ENCODE measurements around the gene SNRPE. TPM values are rescaled to one million over a fixed set of nuclear protein-coding genes. Genes with fewer than 3 reads are reported as not detected.

Gene SNRPE
- total and polyA plus RNA-seq, 2 experiments from 2014 or later = 99.3 to 904 TPM

GRCh38 chr1:203818399-203818798 is 43.0 kb upstream of the SNRPE start (continued):
- TF ChIP-seq REST (IDR thresholded peaks at IDR 0.05; ENCODE audit: unreplicated experiment) (no peak), ZNF331 (CRISPR knock-in tag; IDR thresholded peaks at IDR 0.05; ENCODE audit: low read depth) (no peak)

- Histone ChIP-seq H3K4me3 (no peak overlapping the region), H3K4me1 (ENCODE audit: insufficient read depth) (no peaks in the 10 kb centered on the region), H3K79me2 (replicated peaks; ENCODE audit: insufficient read depth) (peaks cover 61% of the 10 kb centered on the region), H3K9me2 (ENCODE audit: insufficient read depth) (no peaks in the 10 kb centered on the region), H3F3A (replicated peaks; ENCODE audit: low read depth) (no peaks in the 10 kb centered on the region), H3K27ac (ENCODE audit: low read depth) (no peak overlapping the region), H3K27me3 (ENCODE audit: insufficient read depth) (no peaks in the 10 kb centered on the region), H4K20me1 (replicated peaks; ENCODE audit: insufficient read depth) (peaks cover 28% of the 10 kb centered on the region), H3K4me2 (no peak overlapping the region), H2AFZ (no peak overlapping the region), H3K36me3 (ENCODE audit: insufficient read depth) (peaks cover 36% of the 10 kb centered on the region)
- ATAC-seq (no peak), DNase-seq (ENCODE audit: low spot score) (no peak)
- Mint-ChIP-seq H3K36me3 (ENCODE audit: low read depth) (peaks cover 83% of the 10 kb centered on the region), H3K27ac (no peak overlapping the region), H3K27me3 (ENCODE audit: insufficient read depth, low read depth, poor library complexity) (peaks cover 6% of the 10 kb centered on the region), H3K4me1 (no peaks in the 10 kb centered on the region), H3K9me3 (no peaks in the 10 kb centered on the region), H3K4me3 (no peak overlapping the region)
- TF ChIP-seq ZNF331 (CRISPR knock-in tag; IDR thresholded peaks at IDR 0.05; ENCODE audit: low read depth) (no peak), CTCF (conservative IDR thresholded peaks at IDR 0.05; ENCODE audit: low read depth in 2 of 2) (no peak), STAT1 (IDR thresholded peaks at IDR 0.05; ENCODE audit: unreplicated experiment) (no peak), JUNB (IDR thresholded peaks at IDR 0.05; ENCODE audit: unreplicated experiment) (no peak), EZH2 (IDR thresholded peaks at IDR 0.05; ENCODE audit: low read depth, unreplicated experiment) (no peak), CREB1 (CRISPR knock-in tag; IDR thresholded peaks at IDR 0.05; ENCODE audit: low read depth) (no peak), ZNF462 (CRISPR knock-in tag; IDR thresholded peaks at IDR 0.05) (no peak), ZNF114 (CRISPR knock-in tag; IDR thresholded peaks at IDR 0.05) (no peak), ETS1 (IDR thresholded peaks at IDR 0.05) (no peak), POLR2AphosphoS5 (IDR thresholded peaks at IDR 0.05; ENCODE audit: low read depth) (no peak)
These were observed 38.1 kb upstream of the SNRPE start for GRCh38 chr1:203823306-203823705.
